GM18499 (cell line): Measurements from ENCODE around the gene ALOX15.
"Not testable (repeated sequence)": the region's sequence is repeated elsewhere in the genome, so short reads cannot be mapped to it uniquely, and the experiment has no call there.

Source experiments
- ATAC-seq: cut with Tn5 transposase; IDR thresholded peaks from one replicate; pipeline ENCODE4 v1.9.1; 2021; ENCODE audit warnings: moderate number of reproducible peaks; ENCODE audit not compliant: insufficient read depth, unreplicated experiment

The ALOX15 gene

GRCh38 chr17:4623249-4623648, 18.2 kb downstream of the ALOX15 start:
- no peak for ATAC-seq

GRCh38 chr17:4622375-4622774, 19.1 kb downstream of the ALOX15 start:
- no peak for ATAC-seq

GRCh38 chr17:4620531-4621101, 20.9 kb downstream of the ALOX15 start:
- ATAC-seq, result no peak

- no peak for ATAC-seq
Observed at GRCh38 chr17:4617590-4618351, 23.7 kb downstream of the ALOX15 start.

DNA sequence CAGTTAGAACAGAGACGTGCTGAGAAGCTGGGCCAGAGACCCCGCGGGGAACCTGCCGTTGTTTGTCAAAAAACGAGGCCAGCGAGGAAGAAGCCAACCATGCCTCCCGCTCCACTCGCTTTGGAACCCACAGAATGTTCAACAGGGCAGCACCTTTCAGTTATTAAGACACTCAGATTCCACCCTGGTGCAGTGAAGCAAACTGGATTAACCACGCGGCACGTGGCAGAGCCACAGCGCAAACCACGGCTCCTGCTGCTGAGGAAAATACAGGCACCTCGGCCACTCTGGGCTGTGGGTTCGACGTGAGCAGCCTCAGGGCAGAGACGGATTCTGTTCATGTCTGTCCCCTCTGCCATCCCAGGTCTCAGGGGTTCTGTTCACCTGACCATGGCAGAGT, 24.4 kb downstream of the ALOX15 start:
- ATAC-seq, result no peak

- no peak for ATAC-seq
Observed at GRCh38 chr17:4616476-4616875, 25.0 kb downstream of the ALOX15 start.

DNA sequence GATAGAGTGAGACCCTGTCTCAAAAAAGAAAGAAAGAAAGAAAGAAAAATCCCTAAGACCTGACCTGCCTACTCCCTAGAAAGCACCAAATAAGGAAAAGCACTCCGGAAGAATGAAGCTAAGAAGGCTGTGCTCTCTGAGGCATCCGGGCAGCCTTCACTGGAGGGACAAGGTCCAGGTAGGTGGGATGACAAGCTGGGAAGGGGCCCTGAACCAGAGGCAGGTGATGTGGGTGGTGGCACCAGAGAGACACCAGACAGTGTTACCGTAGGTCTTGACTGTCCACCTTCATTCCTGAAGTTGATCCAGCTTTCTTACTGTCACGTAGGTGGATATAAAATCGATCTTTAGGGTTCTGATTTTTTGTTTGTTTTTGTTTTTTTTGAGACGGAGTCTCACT, 30.8 kb downstream of the ALOX15 start:
- ATAC-seq, result no peak

DNA sequence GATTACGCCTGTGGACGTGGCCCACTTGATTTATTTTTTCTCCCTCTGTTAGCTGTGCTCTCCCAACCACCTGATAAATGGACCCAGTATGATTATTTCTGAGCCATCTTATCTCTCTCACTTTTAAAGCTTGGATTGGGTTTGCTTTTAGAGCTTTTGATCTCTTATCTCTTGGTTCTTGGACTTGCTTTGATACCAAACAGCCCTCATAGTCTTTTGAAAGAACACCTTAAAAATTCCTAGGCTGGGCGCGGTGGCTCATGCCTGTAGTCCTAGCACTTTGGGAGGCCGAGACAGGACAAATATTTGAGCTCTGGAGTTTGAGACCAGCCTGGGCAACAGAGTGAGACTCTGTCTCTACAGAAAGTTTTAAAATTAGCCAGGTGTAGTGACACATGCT, 31.3 kb downstream of the ALOX15 start:
- no peak for ATAC-seq

DNA sequence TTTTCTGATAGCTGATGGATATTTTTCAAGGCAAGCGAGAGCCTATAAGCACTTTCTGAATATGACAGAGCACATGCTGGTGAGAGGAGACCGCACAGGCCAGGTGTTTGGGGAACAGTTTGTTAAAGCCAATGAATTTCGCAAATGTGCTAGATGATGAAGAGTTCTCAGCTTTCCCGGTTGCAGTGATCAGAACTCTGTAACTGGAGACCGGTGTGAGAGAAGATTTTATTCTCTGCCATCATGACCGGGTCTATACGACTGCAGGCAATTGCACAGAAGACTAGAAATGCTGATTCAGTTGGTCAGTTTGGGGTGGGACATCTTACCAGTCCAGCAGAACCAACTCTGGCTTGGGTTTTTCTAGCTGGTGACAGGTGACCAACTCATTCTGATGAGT, 31.7 kb downstream of the ALOX15 start:
- ATAC-seq, result no peak

DNA sequence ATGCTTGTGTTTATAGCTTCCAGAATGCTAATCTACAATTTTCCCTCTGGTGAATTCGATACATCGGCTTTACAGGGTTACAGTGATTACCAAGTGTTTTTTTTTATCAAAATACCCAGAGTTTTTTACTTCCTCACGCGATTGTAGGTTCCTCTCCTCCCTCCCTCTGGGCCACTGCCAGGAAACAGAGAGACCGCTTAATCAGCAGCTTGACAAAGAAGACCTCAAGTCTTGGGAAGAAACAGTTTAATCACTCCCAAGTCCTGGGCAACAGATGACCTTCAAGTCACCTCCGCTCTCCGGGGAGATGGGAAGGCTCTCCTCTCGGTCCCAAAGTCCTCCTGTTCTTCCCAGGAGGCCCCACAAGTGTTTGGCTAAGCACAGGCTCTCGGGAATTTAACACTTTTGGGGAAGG, 33.7 kb downstream of the ALOX15 start:
- ATAC-seq, result no peak

- no peak for ATAC-seq
Observed at GRCh38 chr17:4607261-4607741, 34.2 kb downstream of the ALOX15 start.

DNA sequence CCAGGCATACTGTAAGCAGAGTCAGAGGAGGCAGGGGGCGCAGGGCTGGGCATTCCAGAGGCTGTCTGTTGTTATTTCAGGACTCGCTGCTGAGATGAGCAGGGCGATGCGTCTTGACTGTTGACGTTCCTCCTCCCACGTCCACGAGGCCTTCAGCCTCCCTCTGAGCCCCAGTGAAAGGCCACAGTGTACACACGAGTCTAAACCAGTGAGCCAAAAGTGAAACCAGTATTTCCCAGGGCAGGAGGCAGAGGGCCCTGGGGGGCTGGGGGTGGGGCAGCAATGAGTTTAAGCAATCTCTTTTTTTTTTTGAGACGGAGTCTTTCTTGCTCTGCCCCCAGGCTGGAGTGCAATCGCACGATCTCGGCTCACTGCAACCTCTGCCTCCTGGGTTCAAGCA, 35.7 kb downstream of the ALOX15 start:
- ATAC-seq, result no peak

- not testable (repeated sequence) for ATAC-seq
Observed at GRCh38 chr17:4604736-4605135, 36.7 kb downstream of the ALOX15 start.

DNA sequence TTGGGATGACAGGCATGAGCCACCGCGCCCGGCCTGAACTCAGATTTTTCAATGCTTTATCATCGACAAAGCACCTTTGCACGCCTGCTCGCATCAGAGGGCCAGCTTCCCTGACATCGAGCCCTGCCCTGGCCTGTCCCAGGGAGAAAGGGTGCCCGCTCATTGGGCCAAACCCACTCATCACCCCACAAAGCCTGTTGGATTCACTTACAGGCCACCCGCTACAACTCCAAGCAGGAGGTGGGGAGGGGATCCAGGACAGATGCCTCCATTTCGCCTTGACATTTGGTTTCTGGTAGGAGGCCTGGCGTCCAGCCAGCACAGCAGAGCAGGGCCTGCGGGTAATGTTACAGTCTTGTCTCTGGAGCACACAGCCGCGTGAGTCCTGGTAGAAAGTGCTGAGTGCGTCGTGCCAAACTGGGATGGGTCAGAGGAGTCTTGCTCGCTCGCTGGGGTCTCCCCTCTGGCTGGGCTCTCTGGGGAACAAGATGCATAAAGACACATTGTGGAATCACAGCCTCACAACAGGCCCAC, 37.3 kb downstream of the ALOX15 start:
- ATAC-seq, result no peak

DNA sequence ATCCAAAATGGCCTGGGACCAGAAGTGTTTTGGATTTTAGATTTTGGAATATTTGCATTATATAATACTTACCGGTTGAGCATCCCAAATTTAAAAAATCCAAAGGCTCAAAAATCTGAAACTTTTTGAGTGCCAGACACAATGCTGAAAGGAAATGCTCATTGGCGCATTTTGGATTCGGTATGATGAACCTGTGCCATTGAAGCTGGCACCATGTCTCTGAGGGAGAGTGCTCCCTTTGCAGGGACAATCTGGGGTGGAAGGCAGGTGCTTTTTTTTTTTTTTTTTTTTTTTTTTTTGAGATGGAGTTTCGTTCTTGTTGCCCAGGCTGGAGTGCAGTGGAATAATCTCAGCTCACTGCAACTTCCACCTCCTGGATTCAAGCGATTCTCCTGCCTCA, 39.4 kb downstream of the ALOX15 start:
- ATAC-seq, result no peak

GRCh38 chr17:4601326-4601725, 40.2 kb downstream of the ALOX15 start:
- no peak for ATAC-seq

GRCh38 chr17:4600563-4600962, 40.9 kb downstream of the ALOX15 start:
- ATAC-seq, result no peak

- no peak for ATAC-seq
Observed at GRCh38 chr17:4599505-4600281, 41.8 kb downstream of the ALOX15 start.

DNA sequence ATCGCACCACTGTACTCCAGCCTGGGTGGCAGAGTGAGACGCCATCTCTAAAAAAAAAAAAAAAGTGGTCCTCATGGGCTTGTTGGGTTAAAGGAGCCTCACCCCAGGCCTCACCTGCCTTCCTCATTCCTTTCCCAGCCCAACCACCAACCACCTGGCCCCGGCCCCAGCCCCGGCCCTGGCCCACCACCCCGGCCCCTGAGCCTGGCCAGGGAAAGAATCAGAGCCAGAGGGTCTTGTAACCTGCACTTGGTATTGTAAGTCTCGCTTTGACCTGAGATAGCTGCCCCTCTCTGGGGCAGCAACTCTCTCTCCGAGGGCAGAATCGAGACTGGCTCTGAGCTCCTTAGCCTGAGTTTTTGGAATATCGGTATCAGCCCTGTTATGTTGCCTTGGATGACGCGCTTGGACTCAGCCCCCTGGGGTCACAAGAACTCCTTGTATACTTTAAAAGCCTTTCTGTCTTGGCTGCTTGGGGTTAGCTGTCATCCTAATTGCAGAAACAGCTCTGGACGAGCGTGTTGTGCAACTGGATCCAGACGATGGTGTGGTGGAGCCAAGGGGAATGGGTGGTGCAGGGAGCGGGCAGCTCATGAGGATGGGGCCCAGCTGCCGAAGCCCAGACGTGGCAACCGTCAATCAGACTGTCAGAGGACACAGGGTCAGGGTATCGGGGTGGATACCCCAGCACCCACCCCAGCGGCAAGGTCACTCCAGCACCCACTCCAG, 42.5 kb downstream of the ALOX15 start:
- no peak for ATAC-seq

GRCh38 chr17:4597975-4598374, 43.5 kb downstream of the ALOX15 start:
- no peak for ATAC-seq
